ENCODE results near the gene DCP1A.
A peak's percentile ranks its signal among the peaks of the same experiment; 100 is the strongest.

Gene DCP1A

GRCh38 chr3:53293867-53294266, 53.5 kb downstream of the DCP1A start:
- H3K4me3 ChIP-seq (replicated peaks in 1 of 2; ENCODE audit: low read depth in 2 of 2, low read length in 2 of 2), result no peak overlapping the region
- DNase-seq (ENCODE audit: low read depth in 2 of 2), result no peak
- no peak for TF ChIP-seq CTCF (IDR thresholded peaks at IDR 0.05; ENCODE audit: low read depth, low read length)

- no peak for TF ChIP-seq CTCF (IDR thresholded peaks at IDR 0.05; ENCODE audit: low read depth, low read length)
- H3K4me3 ChIP-seq (replicated peaks in 1 of 2; ENCODE audit: low read depth in 2 of 2, low read length in 2 of 2), result no peak overlapping the region
- DNase-seq (ENCODE audit: low read depth in 2 of 2), result no peak
Measured at GRCh38 chr3:53288214-53288613, 59.1 kb downstream of the DCP1A start.

- H3K4me3 ChIP-seq (replicated peaks in 1 of 2; ENCODE audit: low read depth in 2 of 2, low read length in 2 of 2), result no peak overlapping the region
- peak; percentile 34 to 48 for DNase-seq (ENCODE audit: low read depth in 2 of 2)
- no peak for TF ChIP-seq CTCF (IDR thresholded peaks at IDR 0.05; ENCODE audit: low read depth, low read length)
Measured at GRCh38 chr3:53287131-53287629, 60.2 kb downstream of the DCP1A start.

GRCh38 chr3:53286727-53287126, 60.6 kb downstream of the DCP1A start:
- no peak overlapping the region for H3K4me3 ChIP-seq (replicated peaks in 1 of 2; ENCODE audit: low read depth in 2 of 2, low read length in 2 of 2)
- no peak for DNase-seq (ENCODE audit: low read depth in 2 of 2)
- TF ChIP-seq CTCF (IDR thresholded peaks at IDR 0.05; ENCODE audit: low read depth, low read length), result no peak

- H3K4me3 ChIP-seq (replicated peaks in 1 of 2; ENCODE audit: low read depth in 2 of 2, low read length in 2 of 2), result no peak overlapping the region
- no peak for TF ChIP-seq CTCF (IDR thresholded peaks at IDR 0.05; ENCODE audit: low read depth, low read length)
- no peak for DNase-seq (ENCODE audit: low read depth in 2 of 2)
Measured at GRCh38 chr3:53282581-53282980, 64.8 kb downstream of the DCP1A start.

- no peak overlapping the region for H3K4me3 ChIP-seq (replicated peaks in 1 of 2; ENCODE audit: low read depth in 2 of 2, low read length in 2 of 2)
- DNase-seq (ENCODE audit: low read depth in 2 of 2), result no peak
- no peak for TF ChIP-seq CTCF (IDR thresholded peaks at IDR 0.05; ENCODE audit: low read depth, low read length)
Measured at GRCh38 chr3:53278667-53279066, 68.7 kb downstream of the DCP1A start.

GRCh38 chr3:53274938-53275605, 72.3 kb downstream of the DCP1A start:
- no peak for TF ChIP-seq CTCF (IDR thresholded peaks at IDR 0.05; ENCODE audit: low read depth, low read length)
- DNase-seq (ENCODE audit: low read depth in 2 of 2), result no peak
- no peak overlapping the region for H3K4me3 ChIP-seq (replicated peaks in 1 of 2; ENCODE audit: low read depth in 2 of 2, low read length in 2 of 2)
